Gastroesophageal sphincter (tissue), 3 donors: Measurements from ENCODE around the gene KRTAP29-1.

ENCODE experiments used
- POLR2AphosphoS5 ChIP-seq: sonication (generic); formaldehyde crosslinking; IDR thresholded peaks from one replicate; pipeline ENCODE4 v1.6.1; 2017; ENCODE audit warnings: antibody characterized with exemption
- TF ChIP-seq, protein P1 (sequence below), 4 experiments: fragments of 200-600 bp in 2 of 4; fragments of 450-650 bp in 2 of 4; sonication (generic) in 1 of 4; IDR thresholded peaks; one replicate each; pipeline ENCODE4 v1.5.1; 2017 to 2019; ENCODE audit warnings: antibody characterized with exemption in 4 of 4, mild to moderate bottlenecking in 2 of 4, moderate library complexity in 2 of 4

DNA sequence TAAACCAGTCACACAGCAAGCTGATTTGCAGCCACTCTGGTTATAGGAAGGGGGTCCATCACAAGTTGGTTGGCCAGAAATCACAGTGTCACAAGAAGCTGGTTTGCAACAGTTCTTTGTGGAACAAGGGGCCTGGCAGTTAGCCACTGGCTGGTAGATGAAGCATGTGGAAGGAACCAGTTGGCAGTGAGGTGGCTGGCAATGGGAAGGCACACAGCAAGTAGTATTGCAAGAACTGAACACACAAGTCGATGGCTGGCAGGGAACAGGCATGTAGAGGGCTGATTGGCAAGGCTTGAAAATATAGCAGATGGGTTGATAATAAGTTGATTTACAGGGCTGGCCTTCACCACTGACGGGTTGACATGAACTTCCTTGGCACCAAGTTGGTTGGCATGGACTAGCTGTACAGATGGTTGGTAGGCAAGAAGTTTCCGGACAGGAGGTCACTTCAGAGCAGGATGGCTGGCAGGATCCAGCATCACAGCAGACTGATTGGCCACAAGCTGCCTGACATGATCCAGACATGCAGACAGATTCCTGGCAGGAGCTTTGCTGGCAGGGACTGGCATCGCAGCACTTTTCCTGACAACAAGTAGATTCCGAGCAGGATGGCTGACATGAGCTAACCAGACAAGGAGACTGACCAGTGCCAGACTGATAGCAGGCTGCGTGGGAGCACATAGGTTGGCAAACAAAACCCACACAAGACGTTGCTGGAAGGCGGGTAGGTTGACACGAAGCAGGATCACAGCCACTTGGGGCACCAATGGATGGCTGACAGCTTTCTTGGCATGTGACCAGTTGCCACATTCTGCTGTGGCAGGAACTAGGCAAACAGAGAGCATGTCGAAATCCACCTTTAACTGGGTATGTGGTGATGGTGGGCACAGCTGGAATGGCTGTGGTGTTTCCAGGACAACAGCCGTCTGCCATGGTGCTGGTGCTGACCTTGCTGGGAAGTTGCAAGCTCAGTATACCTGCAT, at the start of gene KRTAP29-1:
- TF ChIP-seq, protein P1, sequence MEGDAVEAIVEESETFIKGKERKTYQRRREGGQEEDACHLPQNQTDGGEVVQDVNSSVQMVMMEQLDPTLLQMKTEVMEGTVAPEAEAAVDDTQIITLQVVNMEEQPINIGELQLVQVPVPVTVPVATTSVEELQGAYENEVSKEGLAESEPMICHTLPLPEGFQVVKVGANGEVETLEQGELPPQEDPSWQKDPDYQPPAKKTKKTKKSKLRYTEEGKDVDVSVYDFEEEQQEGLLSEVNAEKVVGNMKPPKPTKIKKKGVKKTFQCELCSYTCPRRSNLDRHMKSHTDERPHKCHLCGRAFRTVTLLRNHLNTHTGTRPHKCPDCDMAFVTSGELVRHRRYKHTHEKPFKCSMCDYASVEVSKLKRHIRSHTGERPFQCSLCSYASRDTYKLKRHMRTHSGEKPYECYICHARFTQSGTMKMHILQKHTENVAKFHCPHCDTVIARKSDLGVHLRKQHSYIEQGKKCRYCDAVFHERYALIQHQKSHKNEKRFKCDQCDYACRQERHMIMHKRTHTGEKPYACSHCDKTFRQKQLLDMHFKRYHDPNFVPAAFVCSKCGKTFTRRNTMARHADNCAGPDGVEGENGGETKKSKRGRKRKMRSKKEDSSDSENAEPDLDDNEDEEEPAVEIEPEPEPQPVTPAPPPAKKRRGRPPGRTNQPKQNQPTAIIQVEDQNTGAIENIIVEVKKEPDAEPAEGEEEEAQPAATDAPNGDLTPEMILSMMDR (IDR thresholded peaks at IDR 0.05), result no peak
- TF ChIP-seq POLR2AphosphoS5, result no peak
